Right ventricle myocardium inferior (tissue), 1 donor: Measurements from ENCODE around the gene ZNF530. TPM values are rescaled to one million over a fixed set of nuclear protein-coding genes. Genes with fewer than 3 reads are reported as not detected.
A peak's percentile ranks its signal among the peaks of the same experiment; 100 is the strongest.

Experiments used
- ATAC-seq: fragments of 200-7000 bp; cut with Tn5 transposase; one replicate; pipeline ENCODE4 v1.9.1; 2020; ENCODE audit warnings: mild to moderate bottlenecking, moderate library complexity
- DNase-seq: peaks from one replicate; pipeline ENCODE4 v3.0.0; 2021; ENCODE audit errors: missing footprints
- intact Hi-C: fragments of 100-400 bp; cut with DNase I; formaldehyde crosslinking; loops from one replicate; pipeline ENCODE4 v1.11.0; 2022
- total RNA-seq: library from RNA; stranded (reverse); fragmentation: NEBNext Ultra II Directional; extraction: Animal tissue kit (Norgen Biotek cat#: 25700); gene quantifications from one replicate; pipeline ENCODE4 v1.2.1, GENCODE V29; 2021
- donor health status: DM: no; HTN: yes; CAD: no; lungs with severe emphysema.

The ZNF530 gene
- total RNA-seq, 1 donor from 2014 or later: 3.8 TPM

GRCh38 chr19:57606931-57607330, 7.2 kb downstream of the ZNF530 start:
- DNase-seq: no peak
- intact Hi-C loops: no loop called here
- no peak for ATAC-seq

- intact Hi-C loops: no loop called here
- ATAC-seq (no peak), DNase-seq (no peak)
Measured at GRCh38 chr19:57611113-57611512, 11.4 kb downstream of the ZNF530 start.

GRCh38 chr19:57613941-57614743, 14.5 kb downstream of the ZNF530 start, which contains the start of gene ZNF134:
Gene ZNF134, plus strand, starts transcription at chr19:57614242. Its CDS starts 5,227 bp downstream, at chr19:57619469.
- DNase-seq (peak; percentile 96), ATAC-seq (peak; percentile 98)
- intact Hi-C loops: loop anchor here (2.0 kb wide), 1 partner anchor 19 kb away; the partner anchor contains the start of gene ZNF211

- DNase-seq (no peak), ATAC-seq (no peak)
- intact Hi-C loops: loop anchor here (2.0 kb wide), 1 partner anchor 17 kb away; the partner anchor contains the start of gene ZNF211
Measured at GRCh38 chr19:57615346-57615745, 15.7 kb downstream of the ZNF530 start.

GRCh38 chr19:57620673-57621348, 21.1 kb downstream of the ZNF530 start:
- DNase-seq (no peak), ATAC-seq (no peak)
- intact Hi-C loops: no loop called here

GRCh38 chr19:57623091-57623490, 23.4 kb downstream of the ZNF530 start:
- ATAC-seq: no peak
- no peak for DNase-seq
- intact Hi-C loops: no loop called here

- peak; percentile 100 for ATAC-seq
- intact Hi-C loops: loop anchor here (2.0 kb wide), 2 partner anchors 18 to 54 kb away; partner anchors contain the start of genes ZNF134 and ZNF416
- DNase-seq: peak; percentile 97
Measured at GRCh38 chr19:57632987-57633831, 33.5 kb downstream of the ZNF530 start, which contains the start of gene ZNF211. Gene ZNF211, plus strand, starts transcription at chr19:57633168. Its CDS starts 179 bp downstream, at chr19:57633347.

- DNase-seq (no peak), ATAC-seq (peak; percentile 21)
- intact Hi-C loops: loop anchor here (2.0 kb wide), 2 partner anchors 19 to 55 kb away; partner anchors contain the start of genes ZNF134 and ZNF416
Measured at GRCh38 chr19:57633832-57634131, 34.1 kb downstream of the ZNF530 start.

GRCh38 chr19:57637379-57637778, 37.7 kb downstream of the ZNF530 start:
- no peak for DNase-seq
- intact Hi-C loops: no loop called here
- ATAC-seq: no peak

- intact Hi-C loops: no loop called here
- DNase-seq: no peak
- ATAC-seq: no peak
Measured at GRCh38 chr19:57641715-57642234, 42.1 kb downstream of the ZNF530 start.

GRCh38 chr19:57642396-57643046, 42.8 kb downstream of the ZNF530 start:
- ATAC-seq (no peak), DNase-seq (no peak)
- intact Hi-C loops: no loop called here

GRCh38 chr19:57643734-57644133, 44.0 kb downstream of the ZNF530 start:
- intact Hi-C loops: no loop called here
- ATAC-seq (no peak), DNase-seq (no peak)

- DNase-seq (no peak), ATAC-seq (no peak)
- intact Hi-C loops: no loop called here
Measured at GRCh38 chr19:57648331-57649003, 48.8 kb downstream of the ZNF530 start.

- intact Hi-C loops: no loop called here
- DNase-seq (no peak), ATAC-seq (no peak)
Measured at GRCh38 chr19:57651654-57651996, 51.9 kb downstream of the ZNF530 start.

GRCh38 chr19:57653689-57654088, 54.0 kb downstream of the ZNF530 start:
- intact Hi-C loops: no loop called here
- ATAC-seq: no peak
- DNase-seq: no peak

- intact Hi-C loops: no loop called here
- ATAC-seq: no peak
Measured at GRCh38 chr19:57655443-57655842, 55.8 kb downstream of the ZNF530 start.

GRCh38 chr19:57656346-57656745, 56.7 kb downstream of the ZNF530 start:
- ATAC-seq (no peak), DNase-seq (no peak)
- intact Hi-C loops: no loop called here

More at GRCh38 chr19:57655443-57655842, 55.8 kb downstream of the ZNF530 start:
- no peak for DNase-seq
